Panc1 (cell line): Measurements from ENCODE around the gene PROKR1. TPM values are rescaled to one million over a fixed set of nuclear protein-coding genes. Genes with fewer than 3 reads are reported as not detected.
"Not testable (repeated sequence)": the region's sequence is repeated elsewhere in the genome, so short reads cannot be mapped to it uniquely, and the experiment has no call there.

Experiments used
- ATAC-seq: fragments of 200-7000 bp; cut with Tn5 transposase; 2 replicates; pipeline ENCODE4 v1.9.1; 2020; ENCODE audit warnings: mild to moderate bottlenecking, moderate library complexity
- BruUV-seq: library from RNA; stranded (reverse); fragments of 400-500 nt; replicated peaks from 2 replicates; lab custom pipeline; 2021; lab: Mats Ljungman, UMichigan
- CTCF ChIA-PET: fragments of 300-600 bp; sonication (Branson Sonifier 250); formaldehyde crosslinking; loops from one replicate; lab custom pipeline; 2022; ENCODE audit warnings: antibody characterized with exemption; lab: Charles Lee
- POLR2A ChIA-PET: fragments of 300-600 bp; sonication (Branson Sonifier 250); formaldehyde crosslinking; loops from one replicate; lab custom pipeline; 2022; ENCODE audit warnings: antibody characterized with exemption; lab: Charles Lee
- DNase-seq: peaks from one replicate; pipeline ENCODE4 v3.0.0-alpha.2; 2010; ENCODE audit warnings: low read depth, low spot score
- H3K27ac ChIP-seq: 2 replicates; pipeline ENCODE4 v1.5.1; 2011; ENCODE audit warnings: mild to moderate bottlenecking, low read length, inconsistent platforms
- H3K27me3 ChIP-seq: fragments of 200-500 bp; sonication (Bioruptor generic); 2 replicates; pipeline ENCODE4 v1.6.0; 2014; ENCODE audit warnings: low read length, inconsistent platforms; ENCODE audit not compliant: control insufficient read depth, insufficient read depth
- H3K36me3 ChIP-seq: fragments of 200-500 bp; sonication (Bioruptor generic); 2 replicates; pipeline ENCODE4 v1.5.1; 2014; ENCODE audit warnings: inconsistent platforms, mild to moderate bottlenecking, low read length, moderate library complexity; ENCODE audit not compliant: control insufficient read depth, insufficient read depth
- H3K4me1 ChIP-seq: 2 replicates; pipeline ENCODE4 v1.5.1; 2011; ENCODE audit warnings: inconsistent platforms, mild to moderate bottlenecking, low read length, moderate library complexity; ENCODE audit not compliant: control insufficient read depth, insufficient read depth
- H3K4me3 ChIP-seq, 2 experiments: 2 replicates each; pipeline ENCODE4 v1.5.1; 2011 to 2012; ENCODE audit warnings: low read depth in 2 of 2, low read length in 2 of 2, mild to moderate bottlenecking in 2 of 2, inconsistent platforms in 1 of 2, moderate library complexity in 1 of 2
- H3K9me3 ChIP-seq: fragments of 200-500 bp; sonication (Bioruptor generic); 2 replicates; pipeline ENCODE4 v1.5.1; 2014; ENCODE audit warnings: low read depth, mild to moderate bottlenecking, inconsistent platforms, low read length, moderate library complexity; ENCODE audit not compliant: control insufficient read depth, insufficient read depth
- REST ChIP-seq, 2 experiments: IDR thresholded peaks; 2 replicates each; pipeline ENCODE4 v1.6.1; 2011 to 2012; ENCODE audit warnings: low read depth in 2 of 2, control low read depth in 1 of 2, low read length in 1 of 2, mild to moderate bottlenecking in 1 of 2, moderate library complexity in 1 of 2; ENCODE audit not compliant: insufficient read depth in 1 of 2
- in situ Hi-C: cut with HindIII; loops from 2 replicates; pipeline ENCODE4 v1.10.0; 2016; ENCODE audit warnings: low sequenced_read_pairs, low pct_unique_long_range_greater_than_20kb
- intact Hi-C: fragments of 100-400 bp; cut with micrococcal nuclease; formaldehyde crosslinking; loops from one replicate; pipeline ENCODE4 v1.10.0; 2022; ENCODE audit not compliant: unreplicated experiment
- total RNA-seq: library from RNA; stranded (reverse); gene quantifications from one replicate; pipeline ENCODE4 v1.2.1, GENCODE V29; 2021; ENCODE audit not compliant: unreplicated experiment
- TF ChIP-seq, protein P1 (sequence below): fragments of 450-650 bp; IDR thresholded peaks from 2 replicates; pipeline ENCODE4 v1.5.1; 2017; ENCODE audit warnings: mild to moderate bottlenecking

PROKR1 gene
- total RNA-seq, 1 experiment from 2014 or later, result not detected

GRCh38 chr2:68594674-68595492 lies 48.5 kb upstream of the PROKR1 start:
- Histone ChIP-seq H3K27ac (no peak overlapping the region), H3K36me3 (no peaks in the 10 kb centered on the region), H3K9me3 (no peaks in the 10 kb centered on the region), H3K4me3 (no peak overlapping the region), H3K27me3 (no peaks in the 10 kb centered on the region; the same call in 1 of the 2 replicates), H3K4me1 (no peaks in the 10 kb centered on the region)
- ATAC-seq (peak; percentile 77; the same call in 1 of the 2 replicates), DNase-seq (peak; percentile 35)
- ChIA-PET POLR2A (no interaction called here), CTCF (interaction anchor here (0.6 to 1.6 kb wide), 7 partner anchors 32 to 155 kb away, joined by 3 to 11 read pairs (median 3); no protein-coding TSS in a partner anchor)
- no peak for TF ChIP-seq REST (IDR thresholded peaks at IDR 0.05; ENCODE audit: insufficient read depth in 1 of 2, low read depth in 2 of 2, low read length in 1 of 2)
- TF ChIP-seq, protein P1, sequence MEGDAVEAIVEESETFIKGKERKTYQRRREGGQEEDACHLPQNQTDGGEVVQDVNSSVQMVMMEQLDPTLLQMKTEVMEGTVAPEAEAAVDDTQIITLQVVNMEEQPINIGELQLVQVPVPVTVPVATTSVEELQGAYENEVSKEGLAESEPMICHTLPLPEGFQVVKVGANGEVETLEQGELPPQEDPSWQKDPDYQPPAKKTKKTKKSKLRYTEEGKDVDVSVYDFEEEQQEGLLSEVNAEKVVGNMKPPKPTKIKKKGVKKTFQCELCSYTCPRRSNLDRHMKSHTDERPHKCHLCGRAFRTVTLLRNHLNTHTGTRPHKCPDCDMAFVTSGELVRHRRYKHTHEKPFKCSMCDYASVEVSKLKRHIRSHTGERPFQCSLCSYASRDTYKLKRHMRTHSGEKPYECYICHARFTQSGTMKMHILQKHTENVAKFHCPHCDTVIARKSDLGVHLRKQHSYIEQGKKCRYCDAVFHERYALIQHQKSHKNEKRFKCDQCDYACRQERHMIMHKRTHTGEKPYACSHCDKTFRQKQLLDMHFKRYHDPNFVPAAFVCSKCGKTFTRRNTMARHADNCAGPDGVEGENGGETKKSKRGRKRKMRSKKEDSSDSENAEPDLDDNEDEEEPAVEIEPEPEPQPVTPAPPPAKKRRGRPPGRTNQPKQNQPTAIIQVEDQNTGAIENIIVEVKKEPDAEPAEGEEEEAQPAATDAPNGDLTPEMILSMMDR, result peak; percentile 86
- intact Hi-C loops (no loop called here), in situ Hi-C loops (no loop called here)
- BruUV-seq, result no TSS peak

GRCh38 chr2:68595493-68595785 lies 47.9 kb upstream of the PROKR1 start:
- ATAC-seq, result not testable (repeated sequence)

GRCh38 chr2:68600495-68600894 lies 42.9 kb upstream of the PROKR1 start:
- H3K27ac ChIP-seq, H3K36me3 ChIP-seq, intact Hi-C loops, H3K27me3 ChIP-seq, DNase-seq, ATAC-seq, H3K4me1 ChIP-seq, BruUV-seq, H3K9me3 ChIP-seq, POLR2A ChIA-PET, in situ Hi-C loops, CTCF ChIA-PET, H3K4me3 ChIP-seq: not testable (repeated sequence)

More at GRCh38 chr2:68595493-68595785, 47.9 kb upstream of the PROKR1 start:
- TF ChIP-seq, protein P1, result peak; percentile 53
- H3K36me3 ChIP-seq, BruUV-seq, H3K27ac ChIP-seq, DNase-seq, POLR2A ChIA-PET, H3K27me3 ChIP-seq, in situ Hi-C loops, H3K4me3 ChIP-seq, H3K4me1 ChIP-seq, intact Hi-C loops, H3K9me3 ChIP-seq: not testable (repeated sequence)
- CTCF ChIA-PET, result interaction anchor here (0.6 to 1.6 kb wide), 7 partner anchors 31 to 156 kb away, joined by 3 to 11 read pairs (median 3); no protein-coding TSS in a partner anchor
